Measurements from ENCODE around the gene TSSC4.

- TF ChIP-seq CTCF (IDR thresholded peaks at IDR 0.05) (no peak), POLR2AphosphoS5 (IDR thresholded peaks at IDR 0.05; ENCODE audit: insufficient read depth in 1 of 2, low read depth in 1 of 2) (no peak)
Measured at GRCh38 chr11:2450321-2451041, 49.9 kb downstream of the TSSC4 start.
